ENCODE results near the gene RHOB. TPM values are rescaled to one million over a fixed set of nuclear protein-coding genes. Genes with fewer than 3 reads are reported as not detected.

RHOB gene
- total RNA-seq, 1 donor: 142 TPM

- H3K4me3 ChIP-seq (ENCODE audit: low read depth, low read length): no peak overlapping the region
- peak; percentile 76 for DNase-seq (ENCODE audit: low read depth)
- no peak for TF ChIP-seq CTCF (IDR thresholded peaks at IDR 0.05; ENCODE audit: insufficient read depth, low read depth, low read length)
Measured at GRCh38 chr2:20444101-20444992, 2.5 kb upstream of the RHOB start.

GRCh38 chr2:20444993-20445910 is 1.6 kb upstream of the RHOB start:
- DNase-seq (ENCODE audit: low read depth): no peak
- no peak for TF ChIP-seq CTCF (IDR thresholded peaks at IDR 0.05; ENCODE audit: insufficient read depth, low read depth, low read length)
- no peak overlapping the region for H3K4me3 ChIP-seq (ENCODE audit: low read depth, low read length)

GRCh38 chr2:20446255-20446916 is 488 bp upstream of the RHOB start:
- no peak for TF ChIP-seq CTCF (IDR thresholded peaks at IDR 0.05; ENCODE audit: insufficient read depth, low read depth, low read length)
- peak overlapping the region; percentile 94 for H3K4me3 ChIP-seq (ENCODE audit: low read depth, low read length)
- DNase-seq (ENCODE audit: low read depth): no peak

- peak; percentile 50 for DNase-seq (ENCODE audit: low read depth)
- TF ChIP-seq CTCF (IDR thresholded peaks at IDR 0.05; ENCODE audit: insufficient read depth, low read depth, low read length): no peak
- peak overlapping the region; percentile 94 for H3K4me3 ChIP-seq (ENCODE audit: low read depth, low read length)
Measured at GRCh38 chr2:20447437-20448245, 767 bp downstream of the RHOB start.

DNA sequence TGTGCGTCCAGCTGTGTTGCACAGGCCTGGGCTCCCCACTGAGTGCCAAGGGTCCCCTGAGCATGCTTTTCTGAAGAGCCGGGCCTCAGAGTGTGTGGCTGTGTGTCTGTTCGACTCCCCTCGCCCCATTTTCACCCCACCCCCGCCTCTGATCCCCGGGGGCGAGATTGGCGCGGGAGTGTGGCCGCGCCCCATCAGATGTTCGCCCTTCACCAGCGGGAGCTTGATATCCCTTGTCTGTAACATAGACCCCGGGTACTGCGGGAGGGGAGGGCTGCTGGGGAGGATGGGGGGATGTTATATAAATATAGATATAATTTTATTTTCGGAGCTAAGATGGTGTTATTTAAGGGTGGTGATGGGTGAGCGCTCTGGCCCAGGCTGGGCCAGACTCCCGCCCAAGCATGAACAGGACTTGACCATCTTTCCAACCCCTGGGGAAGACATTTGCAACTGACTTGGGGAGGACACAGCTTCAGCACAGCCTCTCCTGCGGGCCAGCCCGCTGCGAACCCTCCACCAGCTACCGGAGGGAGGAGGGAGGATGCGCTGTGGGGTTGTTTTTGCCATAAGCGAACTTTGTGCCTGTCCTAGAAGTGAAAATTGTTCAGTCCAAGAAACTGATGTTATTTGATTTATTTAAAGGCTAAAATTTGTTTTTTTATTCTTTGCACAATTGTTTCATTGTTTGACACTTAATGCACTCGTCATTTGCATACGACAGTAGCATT is 1.5 kb downstream of the RHOB start:
- no peak for TF ChIP-seq CTCF (IDR thresholded peaks at IDR 0.05; ENCODE audit: insufficient read depth, low read depth, low read length)
- H3K4me3 ChIP-seq (ENCODE audit: low read depth, low read length): peak overlapping the region; percentile 94
- DNase-seq (ENCODE audit: low read depth): peak; percentile 41

All from fibroblast of villous mesenchyme (primary cell).